HuH-7.5 (cell line): ENCODE results near the gene SLC2A5.
"Not testable (repeated sequence)": the region's sequence is repeated elsewhere in the genome, so short reads cannot be mapped to it uniquely, and the experiment has no call there.

ENCODE experiments used
- DNase-seq: peaks from one replicate; pipeline ENCODE4 v3.0.0; 2011; ENCODE audit warnings: low spot score

The SLC2A5 gene

DNA sequence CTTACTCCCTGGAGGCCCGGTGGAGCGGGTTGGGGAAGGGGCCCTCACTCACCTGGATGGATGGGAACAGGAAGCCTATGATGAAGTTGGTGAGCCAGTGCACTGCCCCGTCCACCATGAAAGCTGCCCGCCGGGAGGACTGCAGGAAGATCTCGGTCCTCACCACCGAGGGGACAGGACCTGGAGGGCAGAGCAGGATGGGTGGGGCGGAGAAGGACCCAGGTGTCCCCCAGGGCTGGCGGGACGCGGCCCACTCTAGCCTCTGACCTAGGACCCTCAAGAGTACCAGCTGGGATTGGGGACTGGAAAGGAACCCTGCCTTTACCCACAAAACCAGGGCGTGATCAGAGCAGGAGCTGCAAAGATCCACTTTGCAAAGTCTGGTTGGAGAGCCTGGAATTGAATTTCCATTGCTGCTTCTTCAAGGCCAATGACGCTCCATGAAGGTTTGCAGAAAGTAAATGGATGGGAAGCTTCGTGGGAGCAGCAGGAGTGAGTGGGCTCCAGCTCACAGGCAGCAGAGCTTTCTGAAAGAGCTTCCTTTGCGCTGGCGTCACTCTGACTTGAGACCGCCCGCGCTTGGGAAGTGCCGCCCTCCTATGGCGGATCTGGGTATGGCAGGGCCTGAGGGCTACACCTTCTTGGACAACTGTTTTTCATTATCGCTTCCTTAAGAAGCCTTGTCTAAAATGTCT, 64.6 kb downstream of the SLC2A5 start:
- DNase-seq = peak; percentile 81

DNA sequence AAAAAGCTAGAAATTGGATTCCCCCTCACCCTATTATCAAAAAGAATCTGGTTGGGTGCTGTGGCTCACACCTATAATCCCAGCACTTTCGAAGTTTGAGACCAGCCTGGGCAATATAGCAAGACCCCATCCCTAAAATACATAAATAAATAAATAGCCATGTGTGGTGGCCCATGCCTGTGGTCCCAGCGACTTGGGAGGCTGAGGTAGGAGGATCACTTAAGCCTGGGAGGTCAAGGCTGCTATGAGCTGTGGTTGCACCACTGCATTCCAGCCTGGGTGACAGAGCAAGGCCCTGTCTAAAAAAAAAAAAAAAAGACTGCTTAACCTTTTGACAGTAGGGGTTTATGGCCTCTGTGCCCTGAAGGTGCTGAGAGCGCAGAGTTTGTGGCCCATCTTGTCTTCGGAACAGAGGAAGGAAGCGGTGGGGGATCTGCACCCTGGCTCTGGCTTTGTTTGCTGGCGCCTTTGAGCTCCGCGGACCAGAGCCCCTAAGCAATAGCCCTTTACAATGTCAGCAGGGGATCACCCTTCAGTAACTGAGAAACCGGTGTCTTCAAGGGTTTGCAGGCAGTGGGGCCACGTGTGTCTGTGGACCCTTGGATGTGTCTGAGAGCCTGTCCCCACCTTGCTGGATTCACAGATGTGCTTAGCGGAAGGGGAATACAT, 65.3 kb downstream of the SLC2A5 start:
- no peak for DNase-seq

DNA sequence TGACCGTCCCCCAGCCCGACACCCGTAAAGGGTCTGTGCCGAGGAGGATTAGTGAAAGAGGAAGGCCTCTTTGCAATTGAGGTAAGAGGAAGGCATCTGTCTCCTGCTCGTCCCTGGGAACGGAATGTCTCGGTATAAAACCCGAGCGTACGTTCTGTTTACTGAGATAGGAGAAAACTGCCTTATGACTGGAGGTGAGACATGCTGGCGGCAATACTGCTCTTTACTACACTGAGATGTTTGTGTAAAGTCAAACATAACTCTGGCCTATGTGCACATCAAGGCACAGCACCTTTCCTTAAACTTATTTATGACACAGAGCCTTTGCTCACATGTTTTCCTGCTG, 67.2 kb downstream of the SLC2A5 start:
- not testable (repeated sequence) for DNase-seq

GRCh38 chr1:9001534-9002214, 67.8 kb downstream of the SLC2A5 start:
- not testable (repeated sequence) for DNase-seq

DNA sequence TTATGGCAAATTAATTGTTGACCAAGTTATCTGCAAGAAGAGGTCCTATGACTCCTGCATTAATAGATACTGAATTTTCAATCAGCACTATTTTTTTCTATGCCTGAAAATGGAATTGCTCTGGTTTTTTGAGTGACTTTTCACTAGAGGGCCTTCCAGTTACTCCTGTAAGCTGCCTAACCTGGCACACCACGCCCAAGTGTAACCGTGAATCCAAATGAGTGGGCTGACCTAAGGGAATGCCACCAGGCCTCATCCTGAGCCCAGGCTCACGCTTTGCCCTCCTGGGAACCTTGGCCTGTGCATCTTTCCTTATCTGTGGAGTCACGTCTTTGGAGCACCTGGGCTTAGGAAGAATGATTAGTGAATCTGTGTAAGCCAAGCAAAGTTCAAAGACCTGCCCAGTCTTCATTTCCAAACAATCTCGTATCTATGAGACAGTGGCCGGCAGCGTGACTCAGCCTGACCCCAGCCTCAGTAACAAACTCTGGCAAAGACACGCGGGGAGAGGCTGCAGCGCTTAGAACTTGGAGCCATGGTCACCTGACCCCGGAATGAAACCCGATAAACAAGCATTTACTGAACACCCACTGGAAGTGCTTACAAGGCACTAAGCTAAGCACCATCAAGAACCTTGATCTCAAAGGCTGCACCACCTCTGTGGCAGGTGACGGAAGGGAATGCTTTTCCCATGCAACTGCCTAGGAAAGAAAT, 75.3 kb downstream of the SLC2A5 start:
- not testable (repeated sequence) for DNase-seq

DNA sequence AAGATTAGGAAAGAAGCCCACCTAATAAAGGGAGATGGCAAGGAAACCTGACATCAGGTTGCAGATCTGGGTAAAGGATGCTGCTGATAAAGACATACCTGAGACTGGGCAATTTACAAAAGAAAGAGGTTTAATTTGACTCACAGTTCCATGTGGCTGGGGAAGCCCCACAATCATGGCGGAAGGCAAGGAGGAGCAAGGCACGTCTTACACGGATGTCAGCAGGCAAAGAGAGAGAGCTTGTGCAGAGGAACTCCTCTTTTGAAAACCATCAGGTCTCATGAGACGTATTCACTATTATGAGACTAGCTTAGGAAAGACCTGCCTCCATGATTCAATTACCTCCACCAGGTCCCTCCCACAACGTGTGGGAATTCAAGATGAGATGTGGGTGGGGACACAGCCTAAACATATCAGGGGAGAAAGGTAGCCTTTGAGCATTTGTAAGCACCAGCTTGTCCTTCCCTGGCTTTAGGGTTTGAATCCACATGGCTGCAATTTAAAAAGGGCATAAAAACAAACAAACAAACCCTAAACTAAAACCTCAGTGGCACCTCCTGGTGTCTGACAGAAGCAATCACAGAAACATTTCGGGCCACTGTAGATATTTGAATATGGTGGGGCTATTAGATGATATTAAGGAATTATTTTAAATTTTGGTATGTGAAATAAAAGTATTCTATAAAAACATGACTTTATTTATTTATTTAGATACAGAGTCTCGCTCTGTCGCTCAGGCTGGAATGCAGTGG, 76.3 kb downstream of the SLC2A5 start:
- DNase-seq = no peak

DNA sequence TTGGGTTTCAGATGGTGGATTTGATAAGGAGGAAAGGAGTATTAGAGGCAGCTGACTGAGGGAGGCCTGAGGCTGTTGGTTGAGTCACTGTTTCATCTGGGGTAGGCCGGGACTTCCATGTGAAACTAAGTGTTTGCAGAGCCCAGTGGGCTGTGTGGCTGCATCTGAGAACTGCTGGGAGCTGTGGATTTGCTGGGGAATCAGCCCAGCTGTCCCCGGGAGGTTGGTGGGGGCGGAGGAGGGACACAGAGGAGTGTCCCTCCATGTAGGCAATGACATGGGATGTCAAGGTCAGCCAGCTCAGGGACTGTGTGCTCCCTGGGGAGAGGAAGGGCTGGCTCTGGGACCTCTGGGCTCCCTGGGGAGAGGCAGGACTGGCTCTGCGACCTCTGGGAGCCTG, 79.6 kb downstream of the SLC2A5 start:
- no peak for DNase-seq

DNA sequence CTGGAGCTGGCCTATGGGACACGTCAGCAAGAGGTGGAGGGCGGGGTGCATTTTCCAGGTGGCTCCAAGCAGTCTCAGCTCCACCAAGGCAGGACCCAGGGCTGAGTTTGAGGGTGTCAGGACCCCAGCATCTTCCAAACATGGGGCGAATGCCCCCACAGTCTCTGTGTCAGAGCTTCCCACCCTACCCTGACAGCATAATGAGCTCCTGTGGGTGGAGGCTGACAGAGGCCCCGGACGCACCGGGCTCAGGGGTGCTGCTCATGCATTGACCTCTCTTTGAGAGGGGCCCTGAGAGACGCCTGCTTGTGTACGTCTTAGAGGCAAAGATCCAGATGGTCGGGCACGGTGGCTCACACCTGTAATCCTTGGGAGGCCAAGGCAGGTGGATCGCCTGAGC, 80.4 kb downstream of the SLC2A5 start:
- no peak for DNase-seq

GRCh38 chr1:8988618-8988967, 80.8 kb downstream of the SLC2A5 start:
- DNase-seq = no peak

DNA sequence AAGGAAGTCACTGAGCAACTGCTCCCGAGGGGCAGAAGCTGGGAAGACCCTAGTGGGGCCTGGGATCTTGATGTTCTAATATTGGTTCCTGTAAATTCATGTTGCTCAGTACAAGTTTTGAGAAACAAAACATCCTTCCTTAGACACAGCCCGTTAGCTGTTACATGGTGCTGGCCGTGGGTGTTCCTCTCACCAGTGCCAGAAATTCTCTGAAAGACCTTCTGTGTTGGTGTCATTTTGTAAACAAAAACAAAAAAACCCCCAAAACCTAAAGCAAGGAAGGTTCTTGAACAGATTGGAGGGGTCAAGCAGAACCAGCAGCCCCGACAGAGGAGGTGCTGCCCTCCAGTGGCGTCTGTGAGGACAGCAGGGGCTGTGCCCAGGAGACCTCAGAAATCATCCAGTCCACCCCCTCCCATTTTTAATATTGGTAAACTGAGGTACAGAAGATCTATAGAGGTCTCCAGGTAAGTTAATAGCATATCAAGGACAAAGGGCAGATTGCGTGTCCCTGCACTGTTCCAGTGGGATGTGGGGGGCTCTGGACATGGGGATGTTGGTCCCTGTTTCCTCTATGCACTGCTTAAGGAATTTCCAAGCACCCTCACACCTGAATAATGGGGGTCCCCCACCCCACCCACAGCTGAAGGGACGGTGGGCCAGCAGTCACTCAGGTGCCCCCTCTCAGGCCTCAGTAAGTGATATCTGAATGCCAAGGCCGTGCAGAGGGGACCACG, 81.4 kb downstream of the SLC2A5 start:
- DNase-seq = no peak

- DNase-seq = no peak
These were observed 82.6 kb downstream of the SLC2A5 start for GRCh38 chr1:8986814-8987190.

DNA sequence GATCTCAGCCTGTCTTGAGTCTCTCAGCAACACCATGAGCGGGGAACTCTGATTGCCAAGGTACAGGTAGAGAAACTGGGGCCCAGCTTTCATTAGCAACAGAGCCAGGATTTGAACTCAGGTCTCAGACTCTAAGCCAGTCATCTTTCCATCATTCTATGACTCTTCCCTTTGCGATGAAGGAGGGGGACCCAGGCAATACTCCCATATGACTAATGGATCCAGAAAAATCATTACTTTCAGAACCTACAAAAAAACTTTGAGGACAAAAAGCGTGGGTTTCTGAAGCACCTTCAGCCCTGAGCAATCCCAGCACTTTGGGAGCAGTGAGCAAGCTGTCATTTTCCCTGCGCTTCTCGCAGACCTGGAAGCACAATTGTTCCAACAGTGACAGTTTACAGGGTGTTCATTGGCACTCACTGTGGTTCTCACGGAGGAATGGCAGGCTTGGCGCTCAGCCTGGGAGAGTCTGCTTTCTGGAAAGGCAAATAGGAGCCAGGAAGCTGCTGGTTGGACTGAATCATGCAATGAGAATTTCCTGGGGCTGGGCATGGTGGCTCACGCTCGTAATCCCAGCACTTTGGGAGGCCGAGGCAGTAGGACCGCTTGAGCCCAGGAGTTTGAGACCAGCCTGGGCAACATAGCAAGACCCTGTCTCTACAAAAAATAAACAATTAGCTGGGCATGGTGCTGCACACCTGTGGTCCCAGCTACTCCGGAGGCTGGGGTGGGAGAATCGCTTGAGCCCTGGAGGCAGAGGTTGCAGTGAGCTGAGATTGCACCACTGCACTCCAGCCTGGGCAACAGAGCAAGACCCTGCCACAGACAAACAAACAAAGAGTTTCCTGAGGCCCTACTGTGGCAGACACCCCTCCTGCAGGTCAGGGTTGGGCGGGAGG, 83.3 kb downstream of the SLC2A5 start:
- no peak for DNase-seq
